ENCODE results near the gene TRIOBP. TPM values are rescaled to one million over a fixed set of nuclear protein-coding genes. Genes with fewer than 3 reads are reported as not detected.

TRIOBP gene
- total and polyA plus RNA-seq, 2 of the 13 experiments (the other 11 are each of a cell fraction or from before 2014, with no cell fraction given) = 6.1 to 15.4 TPM

DNA sequence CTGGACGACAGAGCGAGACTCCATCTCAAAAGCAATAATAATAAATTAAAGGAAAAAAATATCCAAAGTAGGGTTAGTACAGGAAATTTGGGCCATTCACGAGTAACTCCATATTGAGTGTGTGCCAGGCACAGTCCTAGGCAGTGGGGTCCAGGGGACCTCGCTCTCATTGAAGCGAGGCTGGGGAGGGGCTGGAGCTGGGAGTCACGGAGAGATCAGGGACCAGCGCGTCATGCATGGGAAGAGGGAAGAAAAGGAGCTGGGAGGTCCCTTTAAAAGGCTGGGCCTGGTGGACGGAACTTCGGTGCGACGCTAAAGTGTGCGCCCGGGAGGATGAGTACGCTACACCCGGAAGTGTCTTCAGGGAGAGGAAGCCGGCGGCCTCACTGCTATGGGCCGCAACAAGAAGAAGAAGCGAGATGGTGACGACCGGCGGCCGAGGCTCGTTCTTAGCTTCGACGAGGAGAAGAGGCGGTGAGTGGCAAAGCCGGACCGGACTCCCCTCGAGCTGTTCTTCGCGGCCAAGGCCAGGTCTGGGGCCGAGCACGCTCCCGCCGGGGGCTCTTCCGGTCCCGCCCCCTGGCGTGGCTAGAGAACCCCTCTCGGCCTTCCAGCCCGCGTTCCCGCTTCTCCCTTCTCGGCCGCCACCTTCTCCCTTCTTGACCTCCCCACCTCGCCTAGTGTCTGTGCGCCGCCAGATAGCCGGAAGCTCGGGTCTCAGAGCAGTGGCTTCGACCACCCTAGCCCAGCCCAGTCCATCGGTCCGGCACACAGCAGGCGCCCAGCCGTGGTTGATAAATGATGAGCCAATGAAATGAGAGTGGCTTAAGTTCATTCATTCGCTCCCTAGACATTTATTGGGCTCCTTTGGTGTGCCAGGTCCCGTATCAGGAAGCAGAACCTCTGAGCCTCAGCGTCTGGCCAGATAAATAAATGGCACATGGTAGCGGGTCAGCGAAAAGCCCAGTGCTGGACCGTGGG is 10.6 kb upstream of the TRIOBP start, which contains the start of gene NOL12 (continued):
- TF ChIP-seq THYN1 (CRISPR knock-in tag; IDR thresholded peaks at IDR 0.05; ENCODE audit: borderline replicate concordance, low read depth) = no peak
- TF ChIP-seq KLF16 (CRISPR knock-in tag; IDR thresholded peaks at IDR 0.05) = peak; percentile 78 to 96; a peak in 3 of 4 replicates
- no peak for TF ChIP-seq RAD51 (IDR thresholded peaks at IDR 0.05; ENCODE audit: borderline replicate concordance)
- TF ChIP-seq HNRNPLL (IDR thresholded peaks at IDR 0.05; ENCODE audit: low read depth, low read length, poor library complexity, severe bottlenecking) = peak; percentile 50
- TF ChIP-seq ZNF550 (CRISPR knock-in tag; IDR thresholded peaks at IDR 0.05; ENCODE audit: borderline replicate concordance) = no peak
- no peak for TF ChIP-seq ZNF557 (CRISPR knock-in tag; IDR thresholded peaks at IDR 0.05)
- TF ChIP-seq ZC3H4 (CRISPR knock-in tag; IDR thresholded peaks at IDR 0.05; ENCODE audit: borderline replicate concordance) = no peak
- no peak for TF ChIP-seq SKI (IDR thresholded peaks at IDR 0.05; ENCODE audit: partially characterized antibody)
- no peak for TF ChIP-seq NR1H2 (CRISPR knock-in tag; IDR thresholded peaks at IDR 0.05; ENCODE audit: borderline replicate concordance, low read depth)
- no peak; the same call in 1 of the 2 replicates for TF ChIP-seq MIER3 (CRISPR knock-in tag; IDR thresholded peaks at IDR 0.05; ENCODE audit: borderline replicate concordance)
- peak; percentile 77; the same call in 1 of the 2 replicates for TF ChIP-seq ZSCAN20 (CRISPR knock-in tag; IDR thresholded peaks at IDR 0.05; ENCODE audit: borderline replicate concordance)
- 0 out of 2 replicates have a peak, but pooled peaks have one; percentile 45 for TF ChIP-seq ZBTB42 (CRISPR knock-in tag; IDR thresholded peaks at IDR 0.05)
- TF ChIP-seq ZBTB7B (CRISPR knock-in tag; IDR thresholded peaks at IDR 0.05) = no peak
- TF ChIP-seq KLF12 (CRISPR knock-in tag; IDR thresholded peaks at IDR 0.05; ENCODE audit: borderline replicate concordance) = peak; percentile 20; the same call in 1 of the 2 replicates
- TF ChIP-seq RBAK (CRISPR knock-in tag; IDR thresholded peaks at IDR 0.05) = no peak
- TF ChIP-seq ZNF841 (CRISPR knock-in tag; IDR thresholded peaks at IDR 0.05; ENCODE audit: borderline replicate concordance) = no peak
- TF ChIP-seq, protein P1, sequence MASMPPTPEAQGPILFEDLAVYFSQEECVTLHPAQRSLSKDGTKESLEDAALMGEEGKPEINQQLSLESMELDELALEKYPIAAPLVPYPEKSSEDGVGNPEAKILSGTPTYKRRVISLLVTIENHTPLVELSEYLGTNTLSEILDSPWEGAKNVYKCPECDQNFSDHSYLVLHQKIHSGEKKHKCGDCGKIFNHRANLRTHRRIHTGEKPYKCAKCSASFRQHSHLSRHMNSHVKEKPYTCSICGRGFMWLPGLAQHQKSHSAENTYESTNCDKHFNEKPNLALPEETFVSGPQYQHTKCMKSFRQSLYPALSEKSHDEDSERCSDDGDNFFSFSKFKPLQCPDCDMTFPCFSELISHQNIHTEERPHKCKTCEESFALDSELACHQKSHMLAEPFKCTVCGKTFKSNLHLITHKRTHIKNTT (CRISPR knock-in tag; IDR thresholded peaks at IDR 0.05) = no peak
- no peak for TF ChIP-seq ADNP (CRISPR knock-in tag; IDR thresholded peaks at IDR 0.05)
- TF ChIP-seq ZNF136 (CRISPR knock-in tag; IDR thresholded peaks at IDR 0.05; ENCODE audit: low read depth) = no peak; the same call in 1 of the 2 replicates
- no peak for TF ChIP-seq HMG20B (CRISPR knock-in tag; conservative IDR thresholded peaks at IDR 0.05)
- TF ChIP-seq, protein P2, sequence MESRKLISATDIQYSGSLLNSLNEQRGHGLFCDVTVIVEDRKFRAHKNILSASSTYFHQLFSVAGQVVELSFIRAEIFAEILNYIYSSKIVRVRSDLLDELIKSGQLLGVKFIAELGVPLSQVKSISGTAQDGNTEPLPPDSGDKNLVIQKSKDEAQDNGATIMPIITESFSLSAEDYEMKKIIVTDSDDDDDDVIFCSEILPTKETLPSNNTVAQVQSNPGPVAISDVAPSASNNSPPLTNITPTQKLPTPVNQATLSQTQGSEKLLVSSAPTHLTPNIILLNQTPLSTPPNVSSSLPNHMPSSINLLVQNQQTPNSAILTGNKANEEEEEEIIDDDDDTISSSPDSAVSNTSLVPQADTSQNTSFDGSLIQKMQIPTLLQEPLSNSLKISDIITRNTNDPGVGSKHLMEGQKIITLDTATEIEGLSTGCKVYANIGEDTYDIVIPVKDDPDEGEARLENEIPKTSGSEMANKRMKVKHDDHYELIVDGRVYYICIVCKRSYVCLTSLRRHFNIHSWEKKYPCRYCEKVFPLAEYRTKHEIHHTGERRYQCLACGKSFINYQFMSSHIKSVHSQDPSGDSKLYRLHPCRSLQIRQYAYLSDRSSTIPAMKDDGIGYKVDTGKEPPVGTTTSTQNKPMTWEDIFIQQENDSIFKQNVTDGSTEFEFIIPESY (CRISPR knock-in tag; IDR thresholded peaks at IDR 0.05) = peak; percentile 35; the same call in 1 of the 2 replicates
- no peak; the same call in 1 of the 2 replicates for TF ChIP-seq GPN1 (CRISPR knock-in tag; IDR thresholded peaks at IDR 0.05; ENCODE audit: borderline replicate concordance)
- TF ChIP-seq, protein P3, sequence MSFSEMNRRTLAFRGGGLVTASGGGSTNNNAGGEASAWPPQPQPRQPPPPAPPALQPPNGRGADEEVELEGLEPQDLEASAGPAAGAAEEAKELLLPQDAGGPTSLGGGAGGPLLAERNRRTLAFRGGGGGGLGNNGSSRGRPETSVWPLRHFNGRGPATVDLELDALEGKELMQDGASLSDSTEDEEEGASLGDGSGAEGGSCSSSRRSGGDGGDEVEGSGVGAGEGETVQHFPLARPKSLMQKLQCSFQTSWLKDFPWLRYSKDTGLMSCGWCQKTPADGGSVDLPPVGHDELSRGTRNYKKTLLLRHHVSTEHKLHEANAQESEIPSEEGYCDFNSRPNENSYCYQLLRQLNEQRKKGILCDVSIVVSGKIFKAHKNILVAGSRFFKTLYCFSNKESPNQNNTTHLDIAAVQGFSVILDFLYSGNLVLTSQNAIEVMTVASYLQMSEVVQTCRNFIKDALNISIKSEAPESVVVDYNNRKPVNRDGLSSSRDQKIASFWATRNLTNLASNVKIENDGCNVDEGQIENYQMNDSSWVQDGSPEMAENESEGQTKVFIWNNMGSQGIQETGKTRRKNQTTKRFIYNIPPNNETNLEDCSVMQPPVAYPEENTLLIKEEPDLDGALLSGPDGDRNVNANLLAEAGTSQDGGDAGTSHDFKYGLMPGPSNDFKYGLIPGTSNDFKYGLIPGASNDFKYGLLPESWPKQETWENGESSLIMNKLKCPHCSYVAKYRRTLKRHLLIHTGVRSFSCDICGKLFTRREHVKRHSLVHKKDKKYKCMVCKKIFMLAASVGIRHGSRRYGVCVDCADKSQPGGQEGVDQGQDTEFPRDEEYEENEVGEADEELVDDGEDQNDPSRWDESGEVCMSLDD (CRISPR knock-in tag; IDR thresholded peaks at IDR 0.05; ENCODE audit: borderline replicate concordance) = no peak
- no peak for TF ChIP-seq JUNB (CRISPR knock-in tag; IDR thresholded peaks at IDR 0.05; ENCODE audit: borderline replicate concordance)
